ENCODE data around the gene MAP2K6.

Gene MAP2K6

GRCh38 chr17:69414408-69415274 is at the start of gene MAP2K6:
Gene MAP2K6, plus strand, starts transcription at chr17:69414697. Its CDS starts 288 bp downstream, at chr17:69414985.
- peak; percentile 86 for DNase-seq

- no peak for DNase-seq
Observed at GRCh38 chr17:69367298-69367697, 47.2 kb upstream of the MAP2K6 start.

GRCh38 chr17:69373069-69373468 is 41.4 kb upstream of the MAP2K6 start:
- no peak for DNase-seq

GRCh38 chr17:69375229-69375628 is 39.3 kb upstream of the MAP2K6 start:
- DNase-seq = no peak

- DNase-seq = no peak
Observed at GRCh38 chr17:69388822-69389442, 25.6 kb upstream of the MAP2K6 start.

- DNase-seq = no peak
Observed at GRCh38 chr17:69390795-69391501, 23.5 kb upstream of the MAP2K6 start.

- DNase-seq = no peak
Observed at GRCh38 chr17:69401251-69401650, 13.2 kb upstream of the MAP2K6 start.

- DNase-seq = no peak
Observed at GRCh38 chr17:69402052-69402451, 12.4 kb upstream of the MAP2K6 start.

GRCh38 chr17:69404399-69404798 is 10.1 kb upstream of the MAP2K6 start:
- DNase-seq = no peak

GRCh38 chr17:69405096-69405495 is 9.4 kb upstream of the MAP2K6 start:
- DNase-seq = no peak

GRCh38 chr17:69406941-69407340 is 7.6 kb upstream of the MAP2K6 start:
- DNase-seq = no peak

- DNase-seq = no peak
Observed at GRCh38 chr17:69407759-69408158, 6.7 kb upstream of the MAP2K6 start.

- DNase-seq = no peak
Observed at GRCh38 chr17:69410671-69411070, 3.8 kb upstream of the MAP2K6 start.

- no peak for DNase-seq
Observed at GRCh38 chr17:69411766-69412165, 2.7 kb upstream of the MAP2K6 start.

GRCh38 chr17:69412251-69412671 is 2.2 kb upstream of the MAP2K6 start:
- no peak for DNase-seq

GRCh38 chr17:69415431-69415830 is 934 bp downstream of the MAP2K6 start:
- DNase-seq = no peak

- no peak for DNase-seq
Observed at GRCh38 chr17:69417545-69418483, 3.3 kb downstream of the MAP2K6 start.

GRCh38 chr17:69418535-69418934 is 4.0 kb downstream of the MAP2K6 start:
- DNase-seq = no peak

GRCh38 chr17:69423450-69423849 is 9.0 kb downstream of the MAP2K6 start:
- peak; percentile 28 for DNase-seq

- no peak for DNase-seq
Observed at GRCh38 chr17:69424287-69425041, 10.0 kb downstream of the MAP2K6 start.

- no peak for DNase-seq
Observed at GRCh38 chr17:69425978-69426377, 11.5 kb downstream of the MAP2K6 start.
